PFSK-1 (cell line): ENCODE data around the gene ACAP1.

Experiments used
- FOXP2 ChIP-seq: optimal IDR thresholded peaks from 2 replicates; pipeline ENCODE3; 2011; ENCODE audit warnings: borderline replicate concordance, control low read depth, inconsistent platforms; ENCODE audit not compliant: insufficient read depth; ENCODE audit errors: extremely low read length, extremely low read depth
- POLR2AphosphoS5 ChIP-seq: IDR thresholded peaks from 2 replicates; pipeline ENCODE4 v1.6.1; 2012; ENCODE audit warnings: low read depth, mild to moderate bottlenecking, control low read depth, low read length, moderate library complexity
- SIN3A ChIP-seq: IDR thresholded peaks from 2 replicates; pipeline ENCODE4 v1.6.1; 2012; ENCODE audit warnings: mild to moderate bottlenecking, low read length, moderate library complexity, borderline replicate concordance; ENCODE audit not compliant: insufficient read depth

DNA sequence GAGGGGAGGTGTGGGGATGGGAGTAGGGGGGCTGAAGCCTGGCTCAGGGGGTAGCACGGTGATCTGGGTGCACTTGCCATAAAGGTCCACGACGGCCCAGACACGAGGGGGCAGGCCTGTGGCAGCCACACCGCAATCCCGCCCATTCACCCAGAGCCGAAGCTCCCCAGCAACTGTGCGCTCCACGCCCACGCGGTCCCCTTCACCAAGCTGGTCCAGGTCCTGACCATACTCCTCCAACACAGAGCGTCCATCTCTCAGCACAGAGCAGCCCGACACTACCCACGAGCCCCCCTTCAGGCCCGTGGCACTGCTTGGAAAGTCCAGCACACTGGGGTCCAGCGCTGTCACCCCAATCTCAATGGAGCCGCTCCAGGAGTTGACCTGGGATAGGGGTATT, 8.8 kb upstream of the ACAP1 start:
- TF ChIP-seq POLR2AphosphoS5, result no peak
- TF ChIP-seq SIN3A, result no peak
- no peak for TF ChIP-seq FOXP2
